K562 (cell line): Measurements from ENCODE around the gene KRTCAP2. TPM values are rescaled to one million over a fixed set of nuclear protein-coding genes. Genes with fewer than 3 reads are reported as not detected.

Source experiments
- BDP1 ChIP-seq: IDR thresholded peaks from 3 replicates; pipeline ENCODE4 v1.6.1; 2011; ENCODE audit not compliant: insufficient read length, insufficient read depth
- CREB1 ChIP-seq, 2 experiments: sonication (generic) in 1 of 2; formaldehyde crosslinking in 1 of 2; IDR thresholded peaks; 2 replicates each; pipeline versions ENCODE4 v1.6.1 to v1.8.0; 2012 to 2022; ENCODE audit warnings: inconsistent platforms in 1 of 2, mild to moderate bottlenecking in 1 of 2, missing genetic modification reagents in 1 of 2, moderate library complexity in 1 of 2
- FOXA3 ChIP-seq, 2 experiments: fragments of 450-650 bp in 1 of 2; sonication (generic) in 1 of 2; formaldehyde crosslinking; IDR thresholded peaks in 1 of 2; conservative IDR thresholded peaks in 1 of 2; 2 replicates each; pipeline versions ENCODE4 v1.4.0 to v1.8.0; 2020 to 2022; ENCODE audit warnings: mild to moderate bottlenecking in 2 of 2, missing genetic modification reagents in 1 of 2
- HNRNPUL1 ChIP-seq: fragments of 200-400 bp; formaldehyde crosslinking; IDR thresholded peaks from 2 replicates; pipeline ENCODE4 v1.6.1; 2017; ENCODE audit warnings: low read length
- MYC ChIP-seq, 2 experiments: fragments of 250-450 bp in 1 of 2; sonication (Bioruptor Pico) in 1 of 2; IDR thresholded peaks; 2 replicates each; pipeline versions ENCODE4 v1.5.1 to v1.6.1; 2012 to 2021; ENCODE audit warnings: low read depth in 2 of 2, borderline replicate concordance in 1 of 2, improper control_type of control experiment in 1 of 2, low read length in 1 of 2, mild to moderate bottlenecking in 1 of 2, moderate library complexity in 1 of 2
- POLR2AphosphoS2 ChIP-seq: IDR thresholded peaks from 2 replicates; pipeline ENCODE4 v1.6.1; 2012; ENCODE audit warnings: low read length, improper control_type of control experiment
- PRDM10 ChIP-seq: fragments of 450-650 bp; IDR thresholded peaks from 2 replicates; pipeline ENCODE4 v1.6.1; 2018; ENCODE audit not compliant: partially characterized antibody
- TARDBP ChIP-seq: fragments of 450-650 bp; IDR thresholded peaks from 2 replicates; pipeline ENCODE4 v1.6.1; 2016
- TOE1 ChIP-seq, 2 experiments: fragments of 450-650 bp in 1 of 2; sonication (generic) in 1 of 2; formaldehyde crosslinking in 1 of 2; IDR thresholded peaks; 2 replicates each; pipeline versions ENCODE4 v1.7.1 to v1.8.0; 2016 to 2022; ENCODE audit warnings: borderline replicate concordance in 2 of 2, mild to moderate bottlenecking in 2 of 2, antibody characterized with exemption in 1 of 2, inconsistent platforms in 1 of 2, low read depth in 1 of 2, missing genetic modification reagents in 1 of 2, moderate library complexity in 1 of 2
- ZMIZ1 ChIP-seq, 2 experiments: fragments of 150-350 bp in 1 of 2; IDR thresholded peaks; 2 replicates each; pipeline ENCODE4 v1.6.1; 2012 to 2016; ENCODE audit warnings: low read depth in 2 of 2, low read length in 2 of 2, mild to moderate bottlenecking in 1 of 2, moderate library complexity in 1 of 2
- ZNF140 ChIP-seq: fragments of 250-450 bp; sonication (Bioruptor Pico); IDR thresholded peaks from 2 replicates; pipeline ENCODE4 v1.8.0; 2021; ENCODE audit warnings: moderate library complexity, mild to moderate bottlenecking, inconsistent platforms
- ZNF57 ChIP-seq: fragments of 450-650 bp; formaldehyde crosslinking; IDR thresholded peaks from 2 replicates; pipeline ENCODE4 v1.4.0; 2020; ENCODE audit warnings: mild to moderate bottlenecking, moderate library complexity
- polyA plus RNA-seq, 8 experiments: library from polyadenylated mRNA; depleted of rRNA in 4 of 8; stranded (reverse) in 5 of 8; unstranded in 3 of 8; fragments of >200 nt; fragmentation: Nextera tagmentation in 2 of 8; fragmentation: Illumina TruSeq in 1 of 8; extraction: Ambion mirVana in 2 of 8; extraction: Trizol in 1 of 8; gene quantifications; 2 replicates each; pipeline versions ENCODE4 v1.2.1 to v1.2.3, GENCODE V29; 2011 to 2014; ENCODE audit warnings: inconsistent platforms in 1 of 8, missing spikeins in 1 of 8
- total RNA-seq, 7 experiments: library from RNA; depleted of rRNA in 6 of 7; stranded (reverse); fragments of >200 nt in 6 of 7; fragmentation: Illumina TruSeq in 2 of 7; extraction: Trizol in 2 of 7; gene quantifications; 2 replicates each; pipeline versions ENCODE4 v1.2.1 to v1.2.3, GENCODE V29; 2011 to 2021; ENCODE audit warnings: low replicate concordance in 1 of 7
- TF ChIP-seq, protein P1 (sequence below): sonication (generic); formaldehyde crosslinking; IDR thresholded peaks from 2 replicates; pipeline ENCODE4 v1.8.1; 2022; ENCODE audit warnings: missing genetic modification reagents
- TF ChIP-seq, protein P2 (sequence below): fragments of 450-650 bp; IDR thresholded peaks from 2 replicates; pipeline ENCODE4 v1.6.1; 2016; ENCODE audit warnings: mild to moderate bottlenecking

The KRTCAP2 gene
- total and polyA plus RNA-seq, 9 of the 15 experiments (the other 6 are each of a cell fraction or from before 2014, with no cell fraction given) = 126 to 436 (median 244) TPM

DNA sequence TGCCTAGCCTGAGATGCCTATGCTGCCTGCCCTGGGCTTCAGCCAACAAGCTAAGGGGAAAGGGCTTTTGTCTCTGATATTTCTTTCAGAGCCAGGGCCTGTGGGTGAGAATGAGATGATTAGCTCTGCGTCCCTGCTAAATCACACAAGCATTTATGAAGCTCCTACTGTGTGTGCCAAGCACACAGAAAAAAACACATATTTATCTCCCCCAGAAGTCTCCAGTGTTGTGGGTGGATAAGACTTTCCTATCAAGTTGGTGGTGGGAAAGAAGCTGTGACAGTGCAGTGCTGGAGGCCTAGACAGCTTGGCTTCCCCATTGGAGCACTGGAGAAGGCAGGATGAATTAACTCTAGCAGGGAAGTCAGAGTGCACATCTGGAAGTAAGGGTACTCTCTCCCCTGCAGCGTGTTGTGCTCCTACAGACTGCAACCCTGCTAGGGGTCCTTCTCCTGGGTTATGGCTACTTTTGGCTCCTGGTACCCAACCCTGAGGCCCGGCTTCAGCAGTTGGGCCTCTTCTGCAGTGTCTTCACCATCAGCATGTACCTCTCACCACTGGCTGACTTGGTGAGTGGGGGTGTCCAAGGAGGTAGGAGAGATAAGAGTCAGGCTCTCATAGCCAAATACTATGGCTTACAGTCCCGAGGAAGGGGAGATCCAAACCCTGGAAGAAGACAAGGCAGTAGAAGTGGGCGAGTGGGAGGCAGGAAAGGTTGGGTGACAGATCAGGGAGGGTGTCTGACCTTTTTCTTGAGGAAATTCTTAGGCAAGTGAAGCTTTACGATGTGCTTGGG lies 35.8 kb downstream of the KRTCAP2 start (continued):
- TF ChIP-seq ZNF57 (CRISPR knock-in tag) (no peak), BDP1 (no peak), PRDM10 (peak; percentile 5), ZMIZ1 (IDR thresholded peaks at IDR 0.05; ENCODE audit: low read depth in 2 of 2, low read length in 2 of 2) (peak in 1 of 2 experiments; percentile 73; a peak in 2 of 4 replicates), ZNF140 (no peak), CREB1 (IDR thresholded peaks at IDR 0.05) (no peak), CREB1 (CRISPR knock-in tag; IDR thresholded peaks at IDR 0.05) (no peak), FOXA3 (CRISPR knock-in tag; conservative IDR thresholded peaks at IDR 0.05 in 1 of 2, IDR thresholded peaks at IDR 0.05 in 1 of 2) (no peak), POLR2AphosphoS2 (no peak), TARDBP (no peak), MYC (IDR thresholded peaks at IDR 0.05; ENCODE audit: low read depth, low read length) (no peak), MYC (CRISPR knock-in tag; IDR thresholded peaks at IDR 0.05; ENCODE audit: borderline replicate concordance, low read depth) (no peak), TOE1 (IDR thresholded peaks at IDR 0.05; ENCODE audit: borderline replicate concordance) (no peak), TOE1 (CRISPR knock-in tag; IDR thresholded peaks at IDR 0.05; ENCODE audit: borderline replicate concordance, low read depth) (no peak), HNRNPUL1 (no peak)
- TF ChIP-seq, protein P1, sequence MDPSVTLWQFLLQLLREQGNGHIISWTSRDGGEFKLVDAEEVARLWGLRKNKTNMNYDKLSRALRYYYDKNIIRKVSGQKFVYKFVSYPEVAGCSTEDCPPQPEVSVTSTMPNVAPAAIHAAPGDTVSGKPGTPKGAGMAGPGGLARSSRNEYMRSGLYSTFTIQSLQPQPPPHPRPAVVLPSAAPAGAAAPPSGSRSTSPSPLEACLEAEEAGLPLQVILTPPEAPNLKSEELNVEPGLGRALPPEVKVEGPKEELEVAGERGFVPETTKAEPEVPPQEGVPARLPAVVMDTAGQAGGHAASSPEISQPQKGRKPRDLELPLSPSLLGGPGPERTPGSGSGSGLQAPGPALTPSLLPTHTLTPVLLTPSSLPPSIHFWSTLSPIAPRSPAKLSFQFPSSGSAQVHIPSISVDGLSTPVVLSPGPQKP (CRISPR knock-in tag) = no peak
- TF ChIP-seq, protein P2, sequence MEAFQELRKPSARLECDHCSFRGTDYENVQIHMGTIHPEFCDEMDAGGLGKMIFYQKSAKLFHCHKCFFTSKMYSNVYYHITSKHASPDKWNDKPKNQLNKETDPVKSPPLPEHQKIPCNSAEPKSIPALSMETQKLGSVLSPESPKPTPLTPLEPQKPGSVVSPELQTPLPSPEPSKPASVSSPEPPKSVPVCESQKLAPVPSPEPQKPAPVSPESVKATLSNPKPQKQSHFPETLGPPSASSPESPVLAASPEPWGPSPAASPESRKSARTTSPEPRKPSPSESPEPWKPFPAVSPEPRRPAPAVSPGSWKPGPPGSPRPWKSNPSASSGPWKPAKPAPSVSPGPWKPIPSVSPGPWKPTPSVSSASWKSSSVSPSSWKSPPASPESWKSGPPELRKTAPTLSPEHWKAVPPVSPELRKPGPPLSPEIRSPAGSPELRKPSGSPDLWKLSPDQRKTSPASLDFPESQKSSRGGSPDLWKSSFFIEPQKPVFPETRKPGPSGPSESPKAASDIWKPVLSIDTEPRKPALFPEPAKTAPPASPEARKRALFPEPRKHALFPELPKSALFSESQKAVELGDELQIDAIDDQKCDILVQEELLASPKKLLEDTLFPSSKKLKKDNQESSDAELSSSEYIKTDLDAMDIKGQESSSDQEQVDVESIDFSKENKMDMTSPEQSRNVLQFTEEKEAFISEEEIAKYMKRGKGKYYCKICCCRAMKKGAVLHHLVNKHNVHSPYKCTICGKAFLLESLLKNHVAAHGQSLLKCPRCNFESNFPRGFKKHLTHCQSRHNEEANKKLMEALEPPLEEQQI = no peak
